H9 (cell line): ENCODE results near the gene IRF6. TPM values are rescaled to one million over a fixed set of nuclear protein-coding genes. Genes with fewer than 3 reads are reported as not detected.
A peak's percentile ranks its signal among the peaks of the same experiment; 100 is the strongest.

ENCODE experiments used
- DNase-seq: peaks from one replicate; pipeline ENCODE4 v3.0.0-alpha.2; 2017
- H2AFZ ChIP-seq: one replicate; pipeline ENCODE4 v1.6.1; 2013; ENCODE audit warnings: mild to moderate bottlenecking, low read length, control low read depth, moderate library complexity
- H2AK5ac ChIP-seq: 2 replicates; pipeline ENCODE4 v1.6.1; 2013; ENCODE audit warnings: low read length, control low read depth, mixed read lengths; ENCODE audit not compliant: insufficient read length
- H2BK120ac ChIP-seq: one replicate; pipeline ENCODE4 v1.6.1; 2013; ENCODE audit warnings: low read depth, mild to moderate bottlenecking, low read length, control low read depth, inconsistent platforms; ENCODE audit not compliant: poor library complexity, severe bottlenecking
- H2BK12ac ChIP-seq: 2 replicates; pipeline ENCODE4 v1.6.1; 2013; ENCODE audit warnings: low read length, control low read depth, mixed read lengths, low read depth; ENCODE audit not compliant: insufficient read length
- H2BK15ac ChIP-seq: 2 replicates; pipeline ENCODE4 v1.6.1; 2013; ENCODE audit warnings: low read depth, low read length, control low read depth
- H2BK20ac ChIP-seq: one replicate; pipeline ENCODE4 v1.6.1; 2013; ENCODE audit warnings: low read depth, mild to moderate bottlenecking, low read length, control low read depth, inconsistent platforms; ENCODE audit not compliant: poor library complexity, severe bottlenecking
- H2BK5ac ChIP-seq: 2 replicates; pipeline ENCODE4 v1.6.1; 2013; ENCODE audit warnings: low read length, control low read depth, mixed read lengths; ENCODE audit not compliant: insufficient read length
- H3K14ac ChIP-seq: 2 replicates; pipeline ENCODE4 v1.6.1; 2013; ENCODE audit warnings: low read length, control low read depth; ENCODE audit not compliant: insufficient read depth
- H3K18ac ChIP-seq: 2 replicates; pipeline ENCODE4 v1.6.1; 2013; ENCODE audit warnings: low read depth, mild to moderate bottlenecking, mixed read lengths, low read length, control low read depth; ENCODE audit not compliant: insufficient read length
- H3K23ac ChIP-seq: 2 replicates; pipeline ENCODE4 v1.6.1; 2013; ENCODE audit warnings: low read length, control low read depth, mixed read lengths, low read depth; ENCODE audit not compliant: insufficient read length
- H3K23me2 ChIP-seq: 2 replicates; pipeline ENCODE4 v1.6.1; 2013; ENCODE audit warnings: low read depth, mild to moderate bottlenecking, mixed read lengths, low read length, control low read depth; ENCODE audit not compliant: insufficient read length, poor library complexity, severe bottlenecking
- H3K27ac ChIP-seq: 2 replicates; pipeline ENCODE4 v1.5.1; 2013; ENCODE audit warnings: low read length, control low read depth, mixed read lengths, low read depth; ENCODE audit not compliant: insufficient read length
- H3K27me3 ChIP-seq: 2 replicates; pipeline ENCODE4 v1.6.1; 2013; ENCODE audit warnings: low read length, control low read depth, inconsistent platforms; ENCODE audit not compliant: insufficient read depth
- H3K4ac ChIP-seq: 2 replicates; pipeline ENCODE4 v1.6.1; 2013; ENCODE audit warnings: low read depth, mild to moderate bottlenecking, control low read depth, inconsistent platforms, low read length, moderate library complexity
- H3K4me1 ChIP-seq: 2 replicates; pipeline ENCODE4 v1.6.1; 2013; ENCODE audit warnings: low read length, control low read depth, inconsistent platforms; ENCODE audit not compliant: insufficient read depth
- H3K4me2 ChIP-seq: 2 replicates; pipeline ENCODE4 v1.6.1; 2013; ENCODE audit warnings: low read length, control low read depth, mixed read lengths; ENCODE audit not compliant: insufficient read length, insufficient read depth
- H3K56ac ChIP-seq: 2 replicates; pipeline ENCODE4 v1.6.1; 2013; ENCODE audit warnings: low read depth, mild to moderate bottlenecking, mixed read lengths, low read length, control low read depth; ENCODE audit not compliant: insufficient read length
- H3K79me1 ChIP-seq: 2 replicates; pipeline ENCODE4 v1.6.1; 2013; ENCODE audit warnings: low read depth, mild to moderate bottlenecking, moderate library complexity, low read length, control low read depth, inconsistent platforms; ENCODE audit not compliant: insufficient read depth, poor library complexity, severe bottlenecking
- H3K79me2 ChIP-seq: 2 replicates; pipeline ENCODE4 v1.6.1; 2013; ENCODE audit warnings: low read length, control low read depth, inconsistent platforms; ENCODE audit not compliant: insufficient read depth
- H3K9ac ChIP-seq: 2 replicates; pipeline ENCODE4 v1.6.1; 2013; ENCODE audit warnings: low read length, control low read depth, mixed read lengths; ENCODE audit not compliant: insufficient read length; ENCODE audit errors: extremely low read depth
- H3K9me3 ChIP-seq: one replicate; pipeline ENCODE4 v1.6.1; 2013; ENCODE audit warnings: low read depth, low read length, inconsistent platforms; ENCODE audit not compliant: control insufficient read depth
- H3T11ph ChIP-seq: one replicate; pipeline ENCODE4 v1.6.1; 2013; ENCODE audit warnings: mild to moderate bottlenecking, low read length, control low read depth, inconsistent platforms
- H4K20me1 ChIP-seq: one replicate; pipeline ENCODE4 v1.6.1; 2013; ENCODE audit not compliant: control insufficient read depth, insufficient read length, insufficient read depth
- H4K5ac ChIP-seq: 2 replicates; pipeline ENCODE4 v1.6.1; 2013; ENCODE audit warnings: low read depth, mild to moderate bottlenecking, mixed read lengths, low read length, control low read depth; ENCODE audit not compliant: insufficient read length
- H4K8ac ChIP-seq: replicated peaks from 2 replicates; pipeline ENCODE4 v1.6.1; 2013; ENCODE audit warnings: low read length, control low read depth, mixed read lengths, low read depth; ENCODE audit not compliant: insufficient read length
- H4K91ac ChIP-seq: 2 replicates; pipeline ENCODE4 v1.6.1; 2013; ENCODE audit warnings: low read depth, mild to moderate bottlenecking, moderate library complexity, mixed read lengths, low read length, control low read depth; ENCODE audit not compliant: insufficient read length
- H3K27ac Mint-ChIP-seq, 3 experiments: 2 replicates in 2 of 3; 3 replicates in 1 of 3; pipeline ENCODE4 v1.8.0; 2020 to 2021; ENCODE audit warnings: mixed read lengths in 3 of 3, mild to moderate bottlenecking in 1 of 3, moderate library complexity in 1 of 3
- H3K27me3 Mint-ChIP-seq: 2 replicates; pipeline ENCODE4 v1.8.0; 2021; ENCODE audit warnings: low read depth, mild to moderate bottlenecking, moderate library complexity, mixed read lengths
- H3K36me3 Mint-ChIP-seq, 3 experiments: 2 replicates in 2 of 3; 3 replicates in 1 of 3; pipeline ENCODE4 v1.8.0; 2020 to 2021; ENCODE audit warnings: low read depth in 3 of 3, mixed read lengths in 3 of 3; ENCODE audit not compliant: insufficient read depth in 1 of 3
- H3K4me1 Mint-ChIP-seq, 2 experiments: 2 replicates each; pipeline ENCODE4 v1.8.0; 2020; ENCODE audit warnings: mixed read lengths in 2 of 2
- H3K4me3 Mint-ChIP-seq, 2 experiments: 2 replicates in 1 of 2; 3 replicates in 1 of 2; pipeline ENCODE4 v1.8.0; 2020 to 2021; ENCODE audit warnings: mild to moderate bottlenecking in 2 of 2, mixed read lengths in 2 of 2, moderate library complexity in 1 of 2
- H3K9me3 Mint-ChIP-seq, 2 experiments: 2 replicates in 1 of 2; 3 replicates in 1 of 2; pipeline ENCODE4 v1.8.0; 2020; ENCODE audit warnings: mild to moderate bottlenecking in 2 of 2, mixed read lengths in 2 of 2, moderate library complexity in 1 of 2
- WGBS: extraction: QIAGEN DNeasy Blood & Tissue Kit; methylation state at CpG from one replicate; pipeline ENCODE4 v1.1.7; 2013; ENCODE audit warnings: missing lambda C conversion rate, low lambda C conversion rate, mixed read lengths; ENCODE audit not compliant: insufficient read length; ENCODE audit errors: extremely low coverage; 5-methylcytosine and 5-hydroxymethylcytosine counted together
- total RNA-seq: library from RNA; stranded (reverse); gene quantifications from 2 replicates; pipeline ENCODE4 v1.2.1, GENCODE V29; 2021
- TF ChIP-seq, protein P1 (sequence below): fragments of 200-600 bp; sonication (generic); conservative IDR thresholded peaks from 3 replicates; pipeline ENCODE4 v1.8.0; 2021; ENCODE audit warnings: antibody characterized with exemption, mild to moderate bottlenecking

Gene IRF6
- total RNA-seq, 1 experiment from 2014 or later, result 7.1 TPM

DNA sequence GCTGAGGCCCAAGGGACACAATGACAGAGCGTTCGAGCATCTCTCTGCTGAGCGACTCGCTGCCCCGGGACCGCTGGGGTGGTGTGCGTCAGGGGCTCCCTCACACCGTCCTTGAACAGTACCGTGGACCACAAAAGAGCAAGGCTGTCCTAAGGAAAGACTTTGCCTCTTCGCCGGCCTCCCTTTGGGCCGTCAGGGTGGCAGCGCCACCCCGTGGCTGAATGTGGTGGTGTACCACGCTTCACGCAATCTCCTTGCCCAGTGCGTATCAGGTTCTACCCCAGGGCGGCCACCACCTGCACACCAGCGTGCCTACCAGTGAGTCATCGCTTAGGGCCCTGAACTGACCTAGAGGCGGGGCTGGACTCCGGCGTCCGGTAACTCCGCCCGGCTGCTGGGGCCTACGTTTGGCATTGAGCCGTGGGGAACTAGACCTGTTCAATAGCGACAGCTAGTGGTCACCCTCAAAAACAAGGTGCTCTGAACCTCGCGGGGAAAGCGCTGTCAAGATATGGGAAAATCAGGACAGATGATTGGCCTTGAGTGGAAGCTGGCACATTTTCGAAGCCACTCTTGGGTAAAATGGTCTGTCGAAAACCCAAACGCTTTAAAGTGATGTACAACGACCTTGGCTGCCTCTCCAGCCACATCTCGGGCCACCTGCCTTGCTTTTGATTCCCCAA is 58.2 kb downstream of the IRF6 start:
- no peaks in the 10 kb centered on the region for H3K23me2 ChIP-seq
- no peaks in the 10 kb centered on the region for H4K20me1 ChIP-seq
- Mint-ChIP-seq H3K4me3 (peak overlapping the region; percentile 48 to 62; a peak in 3 of 5 replicates), H3K36me3 (no peaks in the 10 kb centered on the region), H3K9me3 (no peaks in the 10 kb centered on the region), H3K4me1 (peaks cover 14% of the 10 kb centered on the region in 2 experiments), H3K27ac (no peak overlapping the region), H3K27me3 (peaks cover 59% of the 10 kb centered on the region)
- no peak overlapping the region for H4K8ac ChIP-seq
- H3K9ac ChIP-seq, result no peak overlapping the region
- no peak overlapping the region for H2BK5ac ChIP-seq
- no peak overlapping the region for H3T11ph ChIP-seq
- no peak overlapping the region for H2AK5ac ChIP-seq
- H3K79me2 ChIP-seq, result no peaks in the 10 kb centered on the region
- no peak overlapping the region for H3K4ac ChIP-seq
- H4K5ac ChIP-seq, result no peak overlapping the region
- no peak overlapping the region for H4K91ac ChIP-seq
- peak overlapping the region; percentile 35 for H3K4me2 ChIP-seq
- WGBS, result no CpG with 5 or more reads among the region's 37 CpGs
- H2AFZ ChIP-seq, result no peak overlapping the region
- no peaks in the 10 kb centered on the region for H3K4me1 ChIP-seq
- H3K79me1 ChIP-seq, result no peaks in the 10 kb centered on the region
- peak; percentile 100 for DNase-seq
- no peak overlapping the region for H2BK12ac ChIP-seq
- TF ChIP-seq, protein P1, sequence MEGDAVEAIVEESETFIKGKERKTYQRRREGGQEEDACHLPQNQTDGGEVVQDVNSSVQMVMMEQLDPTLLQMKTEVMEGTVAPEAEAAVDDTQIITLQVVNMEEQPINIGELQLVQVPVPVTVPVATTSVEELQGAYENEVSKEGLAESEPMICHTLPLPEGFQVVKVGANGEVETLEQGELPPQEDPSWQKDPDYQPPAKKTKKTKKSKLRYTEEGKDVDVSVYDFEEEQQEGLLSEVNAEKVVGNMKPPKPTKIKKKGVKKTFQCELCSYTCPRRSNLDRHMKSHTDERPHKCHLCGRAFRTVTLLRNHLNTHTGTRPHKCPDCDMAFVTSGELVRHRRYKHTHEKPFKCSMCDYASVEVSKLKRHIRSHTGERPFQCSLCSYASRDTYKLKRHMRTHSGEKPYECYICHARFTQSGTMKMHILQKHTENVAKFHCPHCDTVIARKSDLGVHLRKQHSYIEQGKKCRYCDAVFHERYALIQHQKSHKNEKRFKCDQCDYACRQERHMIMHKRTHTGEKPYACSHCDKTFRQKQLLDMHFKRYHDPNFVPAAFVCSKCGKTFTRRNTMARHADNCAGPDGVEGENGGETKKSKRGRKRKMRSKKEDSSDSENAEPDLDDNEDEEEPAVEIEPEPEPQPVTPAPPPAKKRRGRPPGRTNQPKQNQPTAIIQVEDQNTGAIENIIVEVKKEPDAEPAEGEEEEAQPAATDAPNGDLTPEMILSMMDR, result peak; percentile 97
- H3K27ac ChIP-seq, result no peak overlapping the region
- H3K14ac ChIP-seq, result no peak overlapping the region
- H3K23ac ChIP-seq, result no peak overlapping the region
- no peak overlapping the region for H2BK15ac ChIP-seq
- H3K27me3 ChIP-seq, result peaks cover 2% of the 10 kb centered on the region; the same call in 1 of the 2 replicates
- H2BK120ac ChIP-seq, result no peak overlapping the region
- no peak overlapping the region for H3K56ac ChIP-seq
- no peaks in the 10 kb centered on the region for H3K9me3 ChIP-seq
- H2BK20ac ChIP-seq, result no peak overlapping the region
- H3K18ac ChIP-seq, result no peak overlapping the region
